ENCODE data around the gene ZC3H4. TPM values are rescaled to one million over a fixed set of nuclear protein-coding genes. Genes with fewer than 3 reads are reported as not detected.

The ZC3H4 gene
- total RNA-seq, 6 experiments from 2014 or later = 8.3 to 19.1 (median 15.1) TPM

DNA sequence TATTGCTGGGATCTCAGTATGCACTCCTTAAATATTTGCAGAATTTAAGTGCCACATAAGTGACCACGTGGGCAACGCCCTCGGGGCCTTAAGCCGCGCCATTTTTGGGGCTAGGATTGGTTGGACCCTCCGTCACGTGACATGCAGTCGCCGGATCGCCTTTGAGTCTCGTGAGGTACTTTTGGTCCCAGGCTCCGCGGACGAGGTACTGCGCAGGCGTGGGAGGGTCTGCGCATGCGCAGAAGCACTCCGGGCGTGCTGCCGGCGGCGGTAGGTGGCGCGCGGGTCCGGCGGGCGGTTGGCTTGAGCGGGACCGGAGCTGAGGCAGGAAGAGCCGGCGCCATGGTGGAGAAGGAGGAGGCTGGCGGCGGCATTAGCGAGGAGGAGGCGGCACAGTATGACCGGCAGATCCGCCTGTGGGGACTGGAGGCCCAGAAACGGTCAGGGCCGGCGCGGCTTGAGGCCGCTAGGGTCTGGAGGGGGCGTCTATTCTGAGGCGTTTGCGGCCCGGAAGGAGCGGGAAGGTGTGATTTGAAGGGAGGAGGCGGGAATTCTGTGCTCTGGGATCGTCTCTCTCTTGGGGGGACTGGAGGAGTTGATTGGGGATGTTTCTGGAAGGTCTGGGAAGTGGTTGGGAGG lies 17.1 kb upstream of the ZC3H4 start, which contains the start of gene SAE1:
Gene SAE1, plus strand, starts transcription at position 247 of the 639 bp plus-strand sequence. Its CDS starts 96 bp downstream, at position 343.
- ATAC-seq = peak; percentile 92 to 95 (median 92)
- WGBS (ENCODE audit: insufficient coverage, low coverage, low lambda C conversion rate, missing lambda C conversion rate) = under 1% methylated on average over 27 of the region's 51 CpGs

DNA sequence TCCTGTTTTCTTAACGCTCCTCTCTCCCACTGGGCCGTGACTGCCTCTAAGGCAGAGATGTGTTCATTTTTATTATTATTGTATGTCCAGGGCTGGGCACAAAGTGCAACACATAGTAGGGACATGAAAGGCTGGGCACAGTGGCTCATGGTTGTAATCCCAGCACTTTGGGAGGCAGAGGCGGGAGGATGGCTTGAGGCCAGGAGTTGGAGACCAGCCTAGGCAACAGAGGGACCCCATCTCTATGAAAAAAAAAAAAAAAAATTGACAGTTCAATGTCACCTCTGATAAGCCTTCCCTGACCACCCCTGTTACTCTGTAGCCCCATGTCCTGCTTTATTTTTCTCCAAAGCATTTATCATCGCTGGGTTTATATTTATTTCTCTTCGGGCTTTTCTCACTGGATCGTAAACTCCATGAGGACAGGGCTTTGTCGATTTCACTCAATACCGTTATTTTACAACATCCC lies 16.6 kb upstream of the ZC3H4 start:
- no peaks in the 10 kb centered on the region for H3K36me3 ChIP-seq
- DNase-seq (no peak), ATAC-seq (no peak)
- TF ChIP-seq, protein P1, sequence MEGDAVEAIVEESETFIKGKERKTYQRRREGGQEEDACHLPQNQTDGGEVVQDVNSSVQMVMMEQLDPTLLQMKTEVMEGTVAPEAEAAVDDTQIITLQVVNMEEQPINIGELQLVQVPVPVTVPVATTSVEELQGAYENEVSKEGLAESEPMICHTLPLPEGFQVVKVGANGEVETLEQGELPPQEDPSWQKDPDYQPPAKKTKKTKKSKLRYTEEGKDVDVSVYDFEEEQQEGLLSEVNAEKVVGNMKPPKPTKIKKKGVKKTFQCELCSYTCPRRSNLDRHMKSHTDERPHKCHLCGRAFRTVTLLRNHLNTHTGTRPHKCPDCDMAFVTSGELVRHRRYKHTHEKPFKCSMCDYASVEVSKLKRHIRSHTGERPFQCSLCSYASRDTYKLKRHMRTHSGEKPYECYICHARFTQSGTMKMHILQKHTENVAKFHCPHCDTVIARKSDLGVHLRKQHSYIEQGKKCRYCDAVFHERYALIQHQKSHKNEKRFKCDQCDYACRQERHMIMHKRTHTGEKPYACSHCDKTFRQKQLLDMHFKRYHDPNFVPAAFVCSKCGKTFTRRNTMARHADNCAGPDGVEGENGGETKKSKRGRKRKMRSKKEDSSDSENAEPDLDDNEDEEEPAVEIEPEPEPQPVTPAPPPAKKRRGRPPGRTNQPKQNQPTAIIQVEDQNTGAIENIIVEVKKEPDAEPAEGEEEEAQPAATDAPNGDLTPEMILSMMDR (IDR thresholded peaks at IDR 0.05) = no peak
- TF ChIP-seq POLR2A (IDR thresholded peaks at IDR 0.05) = no peak
- peak overlapping the region in 2 of 3 donors; percentile 18 to 68 for H3K27ac ChIP-seq
- H3K4me3 ChIP-seq = peak overlapping the region; percentile 52 to 81 (median 78)
- no peaks in the 10 kb centered on the region for H3K27me3 ChIP-seq
- no peaks in the 10 kb centered on the region for H3K9me3 ChIP-seq
- H3K4me1 ChIP-seq = peaks cover 0 to 7% (median 0%) of the 10 kb centered on the region in 4 donors
- WGBS (ENCODE audit: insufficient coverage, low coverage, low lambda C conversion rate, missing lambda C conversion rate) = 69% methylated on average over 7 of the region's 8 CpGs
- intact Hi-C loops (cut with DNase I) = no loop called here

More for the DNA sequence above, 17.1 kb upstream of the ZC3H4 start, which contains the start of gene SAE1:
- Histone ChIP-seq H3K36me3 (no peaks in the 10 kb centered on the region), H3K4me3 (peak within 1 kb of the TSS; percentile 52 to 81 (median 78)), H3K4me1 (peaks cover 0 to 7% (median 0%) of the 10 kb centered on the region in 4 donors), H3K27ac (peak within 1 kb of the TSS; percentile 46 to 69 (median 68)), H3K9me3 (no peaks in the 10 kb centered on the region), H3K27me3 (no peaks in the 10 kb centered on the region)
- intact Hi-C loops (cut with DNase I) = no loop called here
- TF ChIP-seq, protein P1 (IDR thresholded peaks at IDR 0.05) = peak; percentile 21 to 55 (median 49)
- TF ChIP-seq POLR2A (IDR thresholded peaks at IDR 0.05) = peak; percentile 69
- DNase-seq = peak; percentile 93 to 96 (median 95)

DNA sequence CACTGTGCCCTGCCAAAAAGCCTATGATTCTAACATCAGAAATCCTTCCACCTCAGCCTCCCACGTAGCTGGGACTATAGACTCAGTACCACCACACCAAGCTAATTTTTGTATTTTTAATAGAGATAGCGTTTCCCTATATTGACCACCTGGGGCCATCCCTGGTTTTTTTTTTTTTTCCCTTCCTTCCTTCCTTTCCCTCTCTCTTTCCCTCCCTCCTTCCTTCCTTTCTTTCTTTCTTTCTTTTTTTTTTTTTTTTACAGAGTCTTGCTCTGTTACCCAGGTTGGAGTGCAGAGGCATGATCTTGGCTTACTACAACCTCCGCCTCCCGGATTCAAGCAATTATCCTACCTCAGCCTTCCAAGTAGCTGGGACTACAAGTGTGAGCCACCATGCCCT lies 16.0 kb upstream of the ZC3H4 start:
- TF ChIP-seq POLR2A (IDR thresholded peaks at IDR 0.05) = no peak
- TF ChIP-seq, protein P1 (IDR thresholded peaks at IDR 0.05) = no peak
- DNase-seq = no peak
- intact Hi-C loops (cut with DNase I) = loop anchor here in 1 of 2 donors (10.0 kb wide), 1 partner anchor 55 kb away; no protein-coding TSS in a partner anchor
- Histone ChIP-seq H3K9me3 (no peaks in the 10 kb centered on the region), H3K4me3 (no peak overlapping the region), H3K27ac (no peak overlapping the region), H3K27me3 (no peaks in the 10 kb centered on the region), H3K36me3 (no peaks in the 10 kb centered on the region), H3K4me1 (peaks cover 0 to 7% (median 0%) of the 10 kb centered on the region in 4 donors)
- WGBS (ENCODE audit: insufficient coverage, low coverage, low lambda C conversion rate, missing lambda C conversion rate) = 95% methylated on average over 4 of the region's 4 CpGs
- no peak for ATAC-seq

DNA sequence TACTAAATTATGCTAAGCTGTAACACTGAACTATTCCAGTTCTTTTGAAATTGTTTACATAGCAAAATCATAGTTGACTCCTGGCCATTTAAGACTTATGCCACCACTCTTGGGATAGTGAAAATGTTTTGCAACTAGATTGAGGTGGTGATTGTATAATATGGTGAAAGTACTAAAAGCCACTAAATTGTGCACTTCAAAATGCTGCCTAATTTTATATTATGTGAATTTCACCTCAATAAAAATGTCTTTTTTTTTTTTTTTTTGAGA lies 12.0 kb upstream of the ZC3H4 start:
- intact Hi-C loops (cut with DNase I) = loop anchor here in 1 of 2 donors (10.0 kb wide), 1 partner anchor 51 kb away; no protein-coding TSS in a partner anchor
- TF ChIP-seq, protein P1 (IDR thresholded peaks at IDR 0.05) = no peak
- TF ChIP-seq POLR2A (IDR thresholded peaks at IDR 0.05) = no peak
- Histone ChIP-seq H3K9me3 (no peaks in the 10 kb centered on the region), H3K27me3 (no peaks in the 10 kb centered on the region), H3K27ac (no peak overlapping the region), H3K36me3 (no peaks in the 10 kb centered on the region), H3K4me1 (no peaks in the 10 kb centered on the region), H3K4me3 (no peak overlapping the region)
- ATAC-seq (no peak), DNase-seq (no peak)
